H1 (cell line): Measurements from ENCODE around the gene ZNF385D. TPM values are rescaled to one million over a fixed set of nuclear protein-coding genes. Genes with fewer than 3 reads are reported as not detected.

Experiments used
- BRCA1 ChIP-seq: IDR thresholded peaks from 2 replicates; pipeline ENCODE4 v1.6.1; 2012; ENCODE audit warnings: low read depth, low read length, improper control_type of control experiment
- CHD7 ChIP-seq: fragments of 300-600 bp; sonication (generic); IDR thresholded peaks from 2 replicates; pipeline ENCODE4 v1.7.1; 2012; ENCODE audit warnings: low read length, moderate library complexity, mild to moderate bottlenecking, inconsistent platforms; ENCODE audit not compliant: insufficient replicate concordance
- POU5F1 ChIP-seq: IDR thresholded peaks from 2 replicates; pipeline ENCODE4 v1.6.1; 2011; ENCODE audit warnings: low read depth, mild to moderate bottlenecking, low read length, moderate library complexity
- SIRT6 ChIP-seq: IDR thresholded peaks from one replicate; pipeline ENCODE4 v1.7.1; 2012; ENCODE audit warnings: low read length, inconsistent platforms
- TCF12 ChIP-seq: IDR thresholded peaks from 2 replicates; pipeline ENCODE4 v1.6.1; 2011; ENCODE audit warnings: low read depth, mild to moderate bottlenecking, low read length
- YY1 ChIP-seq: IDR thresholded peaks from 2 replicates; pipeline ENCODE4 v1.6.1; 2011; ENCODE audit warnings: low read depth, mild to moderate bottlenecking, low read length
- polyA plus RNA-seq, 7 experiments: library from polyadenylated mRNA; depleted of rRNA in 3 of 7; stranded (reverse) in 5 of 7; unstranded in 2 of 7; fragments of >200 nt in 5 of 7; fragments of 200-250 nt in 2 of 7; gene quantifications; 1 replicate in 5 of 7; 2 replicates in 1 of 7; 4 replicates in 1 of 7; pipeline versions ENCODE4 v1.2.1 to v1.2.3, GENCODE V29; 2011 to 2013; ENCODE audit warnings: missing spikeins in 2 of 7, mixed read lengths in 2 of 7
- total RNA-seq: library from RNA; stranded (reverse); fragmentation: NEBNext Ultra II Directional; extraction: Animal tissue kit (Norgen Biotek cat#: 25700); gene quantifications from 2 replicates; pipeline ENCODE4 v1.2.1, GENCODE V29; 2021

ZNF385D gene
- total and polyA plus RNA-seq, 2 of the 8 experiments (the other 6 are each of a cell fraction or from before 2014, with no cell fraction given), result 5.9 to 10.8 TPM

GRCh38 chr3:21670386-21670785 lies 80.6 kb downstream of the ZNF385D start (continued):
- TF ChIP-seq CHD7 (no peak), BRCA1 (no peak), POU5F1 (no peak), SIRT6 (no peak), TCF12 (no peak), YY1 (no peak)
